Sigmoid colon (tissue), 7 donors: ENCODE results near the gene PPP6R3. TPM values are rescaled to one million over a fixed set of nuclear protein-coding genes. Genes with fewer than 3 reads are reported as not detected.

Source experiments
- DNase-seq: peaks from one replicate; pipeline ENCODE4 v3.0.0-alpha.2; 2019
- H3K27ac ChIP-seq, 4 donors: fragments of 200-600 bp; sonication (generic); one replicate each; pipeline ENCODE4 v1.5.1; 2016 to 2019; ENCODE audit warnings: mild to moderate bottlenecking in 1 of 4
- H3K27me3 ChIP-seq, 3 donors: fragments of 200-600 bp; sonication (generic); one replicate each; pipeline ENCODE4 v1.5.1; 2019; ENCODE audit warnings: mild to moderate bottlenecking in 1 of 3
- H3K36me3 ChIP-seq, 4 donors: fragments of 200-600 bp; sonication (generic); one replicate each; pipeline ENCODE4 v1.5.1; 2016 to 2019
- H3K4me1 ChIP-seq, 4 donors: fragments of 200-600 bp; sonication (generic); one replicate each; pipeline ENCODE4 v1.5.1; 2017 to 2019
- H3K4me3 ChIP-seq, 4 donors: fragments of 200-600 bp; sonication (generic); one replicate each; pipeline ENCODE4 v1.5.1; 2017 to 2019; ENCODE audit warnings: mild to moderate bottlenecking in 2 of 4, moderate library complexity in 1 of 4
- H3K9me3 ChIP-seq, 4 donors: fragments of 200-600 bp in 3 of 4; sonication (generic) in 3 of 4; one replicate each; pipeline versions ENCODE4 v1.5.1 to v1.6.1; 2013 to 2019
- EP300 ChIP-seq, 4 donors: sonication (generic); formaldehyde crosslinking; IDR thresholded peaks; one replicate each; pipeline ENCODE4 v1.6.1; 2017; ENCODE audit warnings: antibody characterized with exemption in 4 of 4
- POLR2A ChIP-seq, 2 donors: fragments of 450-650 bp; IDR thresholded peaks; one replicate each; pipeline ENCODE4 v1.6.1; 2016; ENCODE audit warnings: antibody characterized with exemption in 2 of 2, mild to moderate bottlenecking in 2 of 2, moderate library complexity in 2 of 2
- POLR2AphosphoS5 ChIP-seq, 4 donors: sonication (generic); formaldehyde crosslinking; IDR thresholded peaks; one replicate each; pipeline ENCODE4 v1.6.1; 2017; ENCODE audit warnings: antibody characterized with exemption in 4 of 4
- WGBS, 2 donors: extraction: QIAGEN DNeasy Blood & Tissue Kit; methylation state at CpG; one replicate each; pipeline ENCODE4 v1.1.7; 2013; 5-methylcytosine and 5-hydroxymethylcytosine counted together
- intact Hi-C: fragments of 100-400 bp; cut with DNase I; formaldehyde crosslinking; loops from one replicate; pipeline ENCODE4 v1.15.1; 2023
- polyA plus RNA-seq, 3 donors: library from polyadenylated mRNA; stranded (reverse); fragments of 200-250 nt; gene quantifications; one replicate each; pipeline ENCODE4 v1.2.3, GENCODE V29; 2013
- total RNA-seq, 4 donors: library from RNA; depleted of rRNA; stranded (reverse); fragments of >200 nt; gene quantifications; one replicate each; pipeline ENCODE4 v1.1.0, GENCODE V29; 2016
- TF ChIP-seq, protein P1 (sequence below), 4 experiments: fragments of 450-650 bp in 3 of 4; fragments of 200-600 bp in 1 of 4; IDR thresholded peaks; one replicate each; pipeline ENCODE4 v1.5.1; 2016 to 2019; ENCODE audit warnings: antibody characterized with exemption in 4 of 4, mild to moderate bottlenecking in 3 of 4, moderate library complexity in 2 of 4
- donor health status: healthy with polysubstance abuse.
- donor health status: Bipolar disorder and iron deficiency.
- donor health status: healthy.

Gene PPP6R3
- total and polyA plus RNA-seq, 7 donors: 24.0 to 157 (median 133) TPM

DNA sequence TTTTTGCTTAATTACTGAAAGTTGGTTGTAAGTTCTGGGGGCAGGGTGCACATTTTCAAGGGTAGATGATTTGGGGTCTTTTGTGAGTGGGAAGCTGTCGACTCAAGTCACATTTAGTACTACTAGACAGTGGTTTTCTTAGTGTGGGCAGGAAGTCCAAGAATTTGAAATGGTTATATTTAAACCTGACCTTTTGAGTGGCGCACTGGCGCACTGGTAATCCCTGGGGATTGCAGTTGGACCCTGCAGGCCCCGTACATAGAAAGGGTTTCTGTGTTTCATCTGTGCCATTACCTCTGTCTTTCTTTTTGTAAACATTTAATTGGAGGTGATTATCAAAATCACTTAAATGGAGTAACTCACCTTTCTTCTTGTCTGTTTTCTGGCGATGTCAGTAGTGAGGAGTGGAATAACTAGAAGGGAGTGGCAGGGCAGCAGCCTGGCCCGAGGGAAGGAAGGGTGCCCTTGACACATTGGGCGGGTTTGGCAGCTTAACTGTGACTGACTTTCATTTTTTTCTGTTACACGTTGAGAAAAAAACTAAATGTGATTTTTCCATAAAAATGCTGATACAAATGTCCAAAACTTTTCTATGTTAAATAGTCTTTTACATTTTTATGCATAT, 122.0 kb downstream of the PPP6R3 start:
- H3K4me1 ChIP-seq: peaks cover 0 to 33% (median 23%) of the 10 kb centered on the region in 4 donors
- peak overlapping the region in 3 of 4 donors; percentile 44 to 65 (median 51) for H3K27ac ChIP-seq
- TF ChIP-seq POLR2A (IDR thresholded peaks at IDR 0.05): no peak
- no peak for TF ChIP-seq POLR2AphosphoS5 (IDR thresholded peaks at IDR 0.05)
- TF ChIP-seq, protein P1, sequence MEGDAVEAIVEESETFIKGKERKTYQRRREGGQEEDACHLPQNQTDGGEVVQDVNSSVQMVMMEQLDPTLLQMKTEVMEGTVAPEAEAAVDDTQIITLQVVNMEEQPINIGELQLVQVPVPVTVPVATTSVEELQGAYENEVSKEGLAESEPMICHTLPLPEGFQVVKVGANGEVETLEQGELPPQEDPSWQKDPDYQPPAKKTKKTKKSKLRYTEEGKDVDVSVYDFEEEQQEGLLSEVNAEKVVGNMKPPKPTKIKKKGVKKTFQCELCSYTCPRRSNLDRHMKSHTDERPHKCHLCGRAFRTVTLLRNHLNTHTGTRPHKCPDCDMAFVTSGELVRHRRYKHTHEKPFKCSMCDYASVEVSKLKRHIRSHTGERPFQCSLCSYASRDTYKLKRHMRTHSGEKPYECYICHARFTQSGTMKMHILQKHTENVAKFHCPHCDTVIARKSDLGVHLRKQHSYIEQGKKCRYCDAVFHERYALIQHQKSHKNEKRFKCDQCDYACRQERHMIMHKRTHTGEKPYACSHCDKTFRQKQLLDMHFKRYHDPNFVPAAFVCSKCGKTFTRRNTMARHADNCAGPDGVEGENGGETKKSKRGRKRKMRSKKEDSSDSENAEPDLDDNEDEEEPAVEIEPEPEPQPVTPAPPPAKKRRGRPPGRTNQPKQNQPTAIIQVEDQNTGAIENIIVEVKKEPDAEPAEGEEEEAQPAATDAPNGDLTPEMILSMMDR (IDR thresholded peaks at IDR 0.05): no peak
- TF ChIP-seq EP300 (IDR thresholded peaks at IDR 0.05): no peak
- WGBS, 2 donors: 66 to 81% methylated on average over 8 of the region's 8 CpGs
- H3K27me3 ChIP-seq: no peaks in the 10 kb centered on the region
- DNase-seq: no peak
- intact Hi-C loops: loop anchor here (5.0 kb wide), 1 partner anchor 120 kb away; the partner anchor contains the start of gene PPP6R3
- H3K4me3 ChIP-seq: no peak overlapping the region
- peaks cover 5 to 81% (median 19%) of the 10 kb centered on the region in 4 donors for H3K36me3 ChIP-seq
- H3K9me3 ChIP-seq: no peaks in the 10 kb centered on the region

DNA sequence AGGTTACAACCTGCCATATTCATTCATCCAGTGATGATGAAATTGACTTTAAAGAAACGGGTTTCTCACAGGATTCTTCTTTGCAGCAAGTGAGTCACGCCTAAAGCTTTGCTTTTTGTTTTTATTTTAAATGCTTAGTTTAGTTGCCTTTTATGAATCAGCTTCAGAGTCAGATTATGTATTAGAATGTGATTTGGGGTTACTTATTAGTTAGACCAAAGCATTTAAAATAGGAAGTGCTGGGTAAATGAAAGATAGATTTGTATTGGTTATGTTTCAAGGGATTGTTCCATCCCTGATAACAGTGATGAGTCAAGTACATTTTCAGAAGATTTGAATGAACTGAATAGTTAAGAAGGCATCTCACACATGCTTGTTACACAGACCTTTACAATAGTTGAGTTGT, 122.5 kb downstream of the PPP6R3 start:
- no peak overlapping the region for H3K4me3 ChIP-seq
- peaks cover 5 to 81% (median 20%) of the 10 kb centered on the region in 4 donors for H3K36me3 ChIP-seq
- 71 to 84% methylated on average over 2 of the region's 2 CpGs for WGBS, 2 donors
- H3K4me1 ChIP-seq: peaks cover 0 to 33% (median 23%) of the 10 kb centered on the region in 4 donors
- H3K27me3 ChIP-seq: no peaks in the 10 kb centered on the region
- intact Hi-C loops: loop anchor here (5.0 kb wide), 1 partner anchor 121 kb away; the partner anchor contains the start of gene PPP6R3
- H3K27ac ChIP-seq: peak overlapping the region in 2 of 4 donors; percentile 51 to 65
- no peak for DNase-seq
- TF ChIP-seq, protein P1 (IDR thresholded peaks at IDR 0.05): no peak
- TF ChIP-seq EP300 (IDR thresholded peaks at IDR 0.05) (no peak), POLR2A (IDR thresholded peaks at IDR 0.05) (no peak), POLR2AphosphoS5 (IDR thresholded peaks at IDR 0.05) (no peak)
- no peaks in the 10 kb centered on the region for H3K9me3 ChIP-seq

DNA sequence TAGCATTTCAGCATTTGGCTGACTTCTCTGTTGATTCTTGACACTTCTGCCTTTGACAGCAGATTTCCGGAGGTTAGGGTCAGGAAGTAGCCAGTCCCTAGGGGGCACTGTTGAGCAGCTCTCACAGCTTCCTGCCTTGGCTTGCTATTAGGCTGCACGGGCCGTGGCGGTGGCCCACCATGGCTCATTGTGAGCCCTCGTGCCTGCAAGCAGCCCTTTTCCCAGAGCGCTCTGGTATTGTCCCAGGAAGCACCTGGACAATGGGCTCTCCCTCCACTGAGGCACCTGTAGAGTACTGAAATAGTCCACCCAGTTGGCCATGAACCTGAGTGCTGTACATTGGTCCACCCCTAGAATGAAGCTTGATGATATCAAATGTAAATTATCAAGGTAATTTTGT, 123.5 kb downstream of the PPP6R3 start:
- H3K9me3 ChIP-seq: no peaks in the 10 kb centered on the region
- H3K27me3 ChIP-seq: no peaks in the 10 kb centered on the region
- H3K36me3 ChIP-seq: peaks cover 5 to 81% (median 18%) of the 10 kb centered on the region in 4 donors
- no peak for DNase-seq
- peaks cover 0 to 36% (median 28%) of the 10 kb centered on the region in 4 donors for H3K4me1 ChIP-seq
- no peak overlapping the region for H3K4me3 ChIP-seq
- TF ChIP-seq POLR2A (IDR thresholded peaks at IDR 0.05): no peak
- TF ChIP-seq, protein P1 (IDR thresholded peaks at IDR 0.05): peak in 1 of 4 experiments; percentile 36
- no peak overlapping the region for H3K27ac ChIP-seq
- intact Hi-C loops: loop anchor here (5.0 kb wide), 1 partner anchor 122 kb away; the partner anchor contains the start of gene PPP6R3
- WGBS, 2 donors: 69 to 71% methylated on average over 6 of the region's 6 CpGs

DNA sequence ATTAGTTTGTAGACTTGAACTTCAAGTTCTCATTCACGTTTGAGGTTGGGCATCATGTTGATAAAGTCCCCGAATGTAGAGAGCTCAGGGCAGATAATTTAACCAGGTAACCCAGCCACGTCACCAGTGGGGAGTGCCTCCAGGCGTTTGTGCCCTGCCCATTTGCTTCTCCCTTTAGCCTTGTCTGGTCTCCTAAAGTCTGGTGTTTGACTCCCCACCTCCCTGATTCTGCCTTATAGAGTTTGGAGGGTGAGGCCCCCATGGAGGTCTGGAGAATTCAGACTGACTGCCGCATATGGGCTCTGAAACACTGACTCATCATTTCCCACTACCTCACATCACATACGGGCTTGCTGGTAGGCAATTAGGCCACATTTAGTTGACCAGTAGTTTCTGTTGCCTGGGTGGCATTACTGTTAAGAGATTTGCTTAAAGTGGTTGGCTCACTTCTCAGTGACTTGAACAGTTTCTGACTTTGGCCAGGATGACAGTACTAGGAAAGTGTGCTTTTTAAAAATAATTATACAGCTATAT, 124.5 kb downstream of the PPP6R3 start:
- TF ChIP-seq POLR2A (IDR thresholded peaks at IDR 0.05): no peak
- TF ChIP-seq, protein P1 (IDR thresholded peaks at IDR 0.05): no peak
- TF ChIP-seq POLR2AphosphoS5 (IDR thresholded peaks at IDR 0.05): no peak
- no peak for TF ChIP-seq EP300 (IDR thresholded peaks at IDR 0.05)
- Histone ChIP-seq H3K27ac (no peak overlapping the region), H3K4me1 (peaks cover 0 to 46% (median 34%) of the 10 kb centered on the region in 4 donors), H3K36me3 (peaks cover 5 to 74% (median 16%) of the 10 kb centered on the region in 4 donors), H3K27me3 (no peaks in the 10 kb centered on the region), H3K4me3 (no peak overlapping the region), H3K9me3 (no peaks in the 10 kb centered on the region)
- intact Hi-C loops: loop anchor here (5.0 kb wide), 1 partner anchor 123 kb away; the partner anchor contains the start of gene PPP6R3
- WGBS, 2 donors: 87 to 90% methylated on average over 6 of the region's 6 CpGs
- no peak for DNase-seq
